Keratinocyte (primary cell): Measurements from ENCODE around the gene ELP4. TPM values are rescaled to one million over a fixed set of nuclear protein-coding genes. Genes with fewer than 3 reads are reported as not detected.

Experiments used
- DNase-seq: peaks from one replicate; pipeline ENCODE4 v3.0.0-alpha.2; 2011; ENCODE audit warnings: low read depth, missing footprints, low spot score
- FAIRE-seq: peaks from 2 replicates; lab custom pipeline; 2011; peaks lifted over from hg19 to GRCh38; lab: Jason Lieb, UNC
- H2AFZ ChIP-seq: 2 replicates; pipeline ENCODE4 v1.6.0; 2012; ENCODE audit warnings: low read length, control low read depth, inconsistent platforms; ENCODE audit not compliant: control insufficient read depth
- H3K27ac ChIP-seq: 2 replicates; pipeline ENCODE4 v1.5.1; 2011; ENCODE audit warnings: low read length; ENCODE audit not compliant: control insufficient read depth, insufficient read depth
- H3K27me3 ChIP-seq: 3 replicates; pipeline ENCODE4 v1.6.0; 2011; ENCODE audit warnings: low read length; ENCODE audit not compliant: control insufficient read depth, insufficient read depth; ENCODE audit errors: extremely low read depth
- H3K36me3 ChIP-seq, 2 experiments: 2 replicates in 1 of 2; 3 replicates in 1 of 2; pipeline ENCODE4 v1.5.1; 2011; ENCODE audit warnings: low read length in 2 of 2, mild to moderate bottlenecking in 1 of 2; ENCODE audit not compliant: control insufficient read depth in 2 of 2, insufficient read depth in 2 of 2; ENCODE audit errors: extremely low read depth in 1 of 2
- H3K4me1 ChIP-seq: 3 replicates; pipeline ENCODE4 v1.5.1; 2011; ENCODE audit warnings: low read length; ENCODE audit not compliant: control insufficient read depth, insufficient read depth; ENCODE audit errors: extremely low read depth
- H3K4me2 ChIP-seq: 3 replicates; pipeline ENCODE4 v1.6.0; 2011; ENCODE audit warnings: low read depth, low read length; ENCODE audit not compliant: control insufficient read depth, insufficient read depth; ENCODE audit errors: extremely low read depth
- H3K4me3 ChIP-seq, 3 experiments: fragments of 200-600 bp in 1 of 3; sonication (generic) in 1 of 3; 2 replicates in 2 of 3; 3 replicates in 1 of 3; pipeline ENCODE4 v1.5.1; 2011 to 2016; ENCODE audit warnings: low read length in 3 of 3, mild to moderate bottlenecking in 3 of 3, control low read depth in 2 of 3, inconsistent platforms in 1 of 3, low read depth in 1 of 3, mixed read lengths in 1 of 3, mixed run types in 1 of 3, moderate library complexity in 1 of 3; ENCODE audit not compliant: control insufficient read depth in 2 of 3, insufficient read depth in 2 of 3; ENCODE audit errors: extremely low read depth in 1 of 3
- H3K79me2 ChIP-seq: 2 replicates; pipeline ENCODE4 v1.6.0; 2012; ENCODE audit warnings: low read length; ENCODE audit not compliant: control insufficient read depth, insufficient read depth
- H3K9ac ChIP-seq: 3 replicates; pipeline ENCODE4 v1.6.0; 2011; ENCODE audit warnings: low read length; ENCODE audit not compliant: control insufficient read depth, insufficient read depth; ENCODE audit errors: extremely low read depth
- H3K9me1 ChIP-seq: 3 replicates; pipeline ENCODE4 v1.6.0; 2011; ENCODE audit warnings: low read length; ENCODE audit not compliant: control insufficient read depth, insufficient read depth; ENCODE audit errors: extremely low read depth
- H3K9me3 ChIP-seq: 2 replicates; pipeline ENCODE4 v1.5.1; 2012; ENCODE audit warnings: low read depth, low read length; ENCODE audit not compliant: control insufficient read depth
- H4K20me1 ChIP-seq: 3 replicates; pipeline ENCODE4 v1.6.0; 2011; ENCODE audit warnings: low read length; ENCODE audit not compliant: control insufficient read depth, insufficient read depth; ENCODE audit errors: extremely low read depth
- CTCF ChIP-seq, 3 experiments: IDR thresholded peaks in 1 of 3; conservative IDR thresholded peaks in 1 of 3; optimal IDR thresholded peaks in 1 of 3; 2 replicates in 2 of 3; 3 replicates in 1 of 3; pipeline versions ENCODE3 to v1.5.1; 2011; ENCODE audit warnings: low read length in 3 of 3, mild to moderate bottlenecking in 3 of 3, moderate library complexity in 2 of 3, control low read depth in 1 of 3, inconsistent platforms in 1 of 3; ENCODE audit not compliant: insufficient read depth in 2 of 3; ENCODE audit errors: extremely low read depth in 1 of 3
- EZH2 ChIP-seq: IDR thresholded peaks from one replicate; pipeline ENCODE4 v1.6.1; 2012; ENCODE audit warnings: inconsistent platforms, mild to moderate bottlenecking, low read length, moderate library complexity
- dilution Hi-C: fragments of 300-500 bp; cut with MboI; formaldehyde crosslinking; loops from one replicate; pipeline ENCODE4 v1.7.0; 2020; ENCODE audit warnings: low sequenced_read_pairs; ENCODE audit not compliant: extremely low pct_ligation_motif_present
- polyA plus RNA-seq, 5 experiments: library from polyadenylated mRNA; depleted of rRNA in 3 of 5; stranded (reverse) in 3 of 5; stranded (forward) in 1 of 5; unstranded in 1 of 5; fragments of >200 nt; gene quantifications; 1 replicate in 1 of 5; 2 replicates in 3 of 5; 3 replicates in 1 of 5; pipeline versions ENCODE4 v1.2.1 to v1.2.3, GENCODE V29; 2011 to 2012; ENCODE audit warnings: missing spikeins in 2 of 5, low read depth in 1 of 5, low replicate concordance in 1 of 5

The ELP4 gene
- polyA plus RNA-seq, 1 donor (not counting 4 experiments of a cell fraction or from before 2014, with no cell fraction given), result 29.6 TPM

GRCh38 chr11:31608995-31609394 is 99.4 kb downstream of the ELP4 start:
- H3K27me3 ChIP-seq, result no peaks in the 10 kb centered on the region
- no peaks in the 10 kb centered on the region for H3K4me1 ChIP-seq
- no peak overlapping the region for H2AFZ ChIP-seq
- dilution Hi-C loops, result no loop called here
- no peaks in the 10 kb centered on the region for H3K9me1 ChIP-seq
- no peak for DNase-seq
- TF ChIP-seq CTCF (optimal IDR thresholded peaks at IDR 0.05 in 1 of 3, IDR thresholded peaks at IDR 0.05 in 1 of 3, conservative IDR thresholded peaks at IDR 0.05 in 1 of 3; ENCODE audit: extremely low read depth in 1 of 3, insufficient read depth in 2 of 3, low read length in 3 of 3), result no peak
- TF ChIP-seq EZH2, result no peak
- no peak overlapping the region for H3K4me2 ChIP-seq
- no peak overlapping the region for H3K27ac ChIP-seq
- H3K9ac ChIP-seq, result no peak overlapping the region
- no peaks in the 10 kb centered on the region for H4K20me1 ChIP-seq
- FAIRE-seq, result no peak
- H3K4me3 ChIP-seq, result no peak overlapping the region
- H3K36me3 ChIP-seq, result no peaks in the 10 kb centered on the region
- H3K79me2 ChIP-seq, result no peaks in the 10 kb centered on the region
- H3K9me3 ChIP-seq, result no peaks in the 10 kb centered on the region

GRCh38 chr11:31610544-31610943 is 101.0 kb downstream of the ELP4 start:
- H3K9ac ChIP-seq, result no peak overlapping the region
- no peaks in the 10 kb centered on the region for H3K9me1 ChIP-seq
- no peaks in the 10 kb centered on the region for H3K79me2 ChIP-seq
- no peak overlapping the region for H3K4me2 ChIP-seq
- no peaks in the 10 kb centered on the region for H4K20me1 ChIP-seq
- DNase-seq, result no peak
- H3K4me3 ChIP-seq, result no peak overlapping the region
- no peaks in the 10 kb centered on the region for H3K4me1 ChIP-seq
- dilution Hi-C loops, result no loop called here
- no peaks in the 10 kb centered on the region for H3K9me3 ChIP-seq
- no peak overlapping the region for H3K27ac ChIP-seq
- no peaks in the 10 kb centered on the region for H3K36me3 ChIP-seq
- H2AFZ ChIP-seq, result no peak overlapping the region
- FAIRE-seq, result no peak
- TF ChIP-seq EZH2 (no peak), CTCF (optimal IDR thresholded peaks at IDR 0.05 in 1 of 3, IDR thresholded peaks at IDR 0.05 in 1 of 3, conservative IDR thresholded peaks at IDR 0.05 in 1 of 3; ENCODE audit: extremely low read depth in 1 of 3, insufficient read depth in 2 of 3, low read length in 3 of 3) (no peak)
- no peaks in the 10 kb centered on the region for H3K27me3 ChIP-seq
